Fibroblast of skin of left biceps (primary cell): ENCODE measurements around the gene CD14.
"Not testable (repeated sequence)": the region's sequence is repeated elsewhere in the genome, so short reads cannot be mapped to it uniquely, and the experiment has no call there.

ENCODE experiments used
- DNase-seq, 2 experiments: peaks; one replicate each; pipeline ENCODE4 v3.0.0-alpha.2; 2013; ENCODE audit warnings: low read depth in 2 of 2

The CD14 gene

DNA sequence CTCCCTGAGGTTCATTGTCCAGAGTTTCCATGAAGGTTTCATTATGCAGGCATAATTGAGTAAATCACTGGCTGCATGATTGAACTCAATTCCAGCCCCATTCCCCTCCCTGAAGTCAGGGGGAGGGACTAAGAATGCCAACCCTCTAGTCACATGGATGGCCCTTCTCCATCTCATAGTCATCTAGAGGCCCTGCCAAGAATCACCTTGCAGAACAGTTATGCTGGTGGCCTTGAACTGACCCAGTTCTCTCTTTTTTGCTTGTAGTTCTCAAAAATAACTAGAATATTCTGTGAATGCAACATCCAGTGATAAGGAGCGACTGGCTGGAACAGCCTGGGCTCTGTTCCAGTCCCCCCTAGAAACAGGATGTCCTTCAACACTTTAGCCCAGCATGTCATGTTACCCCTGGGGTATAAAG lies 36.6 kb downstream of the CD14 start:
- DNase-seq, result no peak

- DNase-seq, result no peak
Measured at GRCh38 chr5:140595538-140596300, 37.3 kb downstream of the CD14 start.

DNA sequence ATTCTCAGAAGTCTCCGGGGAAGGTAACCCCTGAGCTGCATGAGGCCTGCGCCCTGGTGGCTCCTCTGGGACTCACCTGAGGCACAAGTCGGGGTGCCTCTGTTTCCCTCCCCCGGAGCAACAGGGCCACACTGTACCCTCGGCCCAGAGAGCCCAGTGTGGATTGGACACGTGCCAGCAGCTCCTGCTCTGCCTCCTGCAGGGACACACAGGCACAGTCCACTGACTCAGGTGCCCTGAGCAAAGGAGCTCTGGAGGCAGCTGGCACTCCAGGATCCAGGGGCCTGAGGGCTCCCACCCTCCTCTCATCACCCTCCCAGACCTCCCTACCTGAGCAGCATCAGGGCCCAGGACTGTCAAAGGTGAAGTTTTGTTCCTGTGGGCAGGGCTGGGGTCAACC lies 38.8 kb downstream of the CD14 start:
- no peak for DNase-seq

DNA sequence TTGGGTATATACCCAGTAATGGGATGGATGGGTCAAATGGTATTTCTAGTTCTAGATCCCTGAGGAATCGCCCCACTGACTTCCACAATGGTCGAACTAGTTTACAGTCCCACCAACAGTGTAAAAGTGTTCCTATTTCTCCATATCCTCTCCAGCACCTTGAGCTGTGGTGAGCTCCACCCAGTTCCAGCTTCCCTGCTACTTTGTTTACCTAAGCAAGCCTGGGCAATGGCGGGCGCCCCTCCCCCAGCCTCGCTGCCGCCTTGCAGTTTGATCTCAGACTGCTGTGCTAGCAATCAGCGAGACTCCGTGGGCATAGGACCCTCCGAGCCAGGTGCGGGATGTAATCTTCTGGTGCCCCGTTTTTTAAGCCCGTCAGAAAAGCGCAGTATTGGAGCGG lies 39.9 kb downstream of the CD14 start:
- DNase-seq, result not testable (repeated sequence)

GRCh38 chr5:140591747-140592372 lies 41.1 kb downstream of the CD14 start:
- DNase-seq, result no peak

DNA sequence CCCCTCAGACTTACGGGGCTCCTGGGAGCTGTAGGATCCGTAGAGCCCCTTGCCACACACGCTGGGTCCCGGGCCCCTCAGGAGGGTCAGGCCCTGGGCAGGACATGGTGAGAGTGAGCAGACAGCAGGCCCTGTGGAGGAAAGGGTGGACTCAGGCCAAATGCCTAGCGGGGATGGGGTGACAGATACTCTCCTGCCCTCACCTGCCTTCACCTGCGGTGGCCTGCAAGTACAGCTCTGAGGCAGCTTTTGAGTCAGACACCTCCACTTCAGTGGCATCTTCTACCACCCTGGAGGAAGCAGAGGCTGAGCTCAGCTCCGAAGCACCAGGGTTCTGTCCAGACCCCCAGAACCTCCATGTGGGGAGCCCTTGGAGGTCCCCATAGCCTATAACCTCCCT lies 42.1 kb downstream of the CD14 start:
- no peak for DNase-seq

DNA sequence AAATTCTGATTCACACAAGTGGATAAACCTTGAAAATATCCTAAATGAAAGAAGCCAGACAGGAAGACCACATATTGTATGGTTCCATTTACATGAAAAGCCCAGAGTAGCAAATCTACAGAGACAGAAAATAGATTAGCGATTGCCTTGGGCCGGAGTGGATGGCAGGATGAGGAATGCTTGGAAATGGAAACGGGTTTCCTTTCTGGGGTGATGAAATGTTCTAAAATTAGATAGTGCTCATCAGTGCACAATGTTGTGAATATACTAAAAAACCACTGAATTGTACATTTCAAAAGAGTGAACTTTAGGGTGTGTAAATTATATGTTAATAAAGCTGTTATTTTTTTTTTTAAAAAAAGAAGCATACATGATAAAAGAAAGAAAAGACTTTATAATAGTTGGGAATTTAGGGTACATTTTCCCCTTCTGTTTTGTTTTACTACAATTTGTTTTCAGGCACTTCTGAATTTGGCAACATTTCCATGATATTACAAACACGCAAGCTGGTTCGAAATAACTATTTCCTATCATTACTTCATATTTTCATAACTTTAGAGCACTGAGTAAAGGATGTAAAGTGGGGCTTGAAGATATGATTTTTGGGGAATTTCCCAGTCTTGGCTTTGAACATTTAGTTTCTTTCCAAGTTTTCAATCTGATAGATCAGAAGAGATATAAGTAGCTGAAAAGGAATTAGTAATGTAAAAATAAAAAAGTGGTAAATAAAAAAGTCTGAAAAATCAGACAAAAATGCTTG lies 44.5 kb downstream of the CD14 start:
- DNase-seq, result no peak

DNA sequence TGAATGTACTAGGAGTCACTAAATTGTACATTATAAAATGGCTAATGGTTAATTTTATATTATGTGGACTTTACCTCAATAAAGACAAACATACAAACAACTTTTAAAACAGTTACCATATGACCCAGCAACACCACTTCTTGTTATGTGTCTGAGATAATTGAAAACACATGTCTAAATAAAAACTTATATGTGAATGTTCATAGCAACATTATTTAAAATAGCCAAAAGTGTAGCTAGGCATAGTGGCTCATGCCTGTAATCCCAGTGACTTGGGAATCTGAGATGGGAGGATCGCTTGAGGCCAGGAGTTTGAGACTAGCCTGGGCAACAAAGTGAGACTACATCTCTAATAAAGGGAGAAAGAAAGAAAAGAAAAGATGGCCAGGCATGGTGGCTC lies 45.5 kb downstream of the CD14 start:
- no peak for DNase-seq
